Astrocyte of the spinal cord (primary cell): Measurements from ENCODE around the gene CD58.

Source experiments
- DNase-seq: peaks from one replicate; pipeline ENCODE4 v3.0.0; 2011; ENCODE audit warnings: low read depth, low spot score
- H3K4me3 ChIP-seq: 2 replicates; pipeline ENCODE4 v1.5.1; 2011; ENCODE audit warnings: low read depth, mild to moderate bottlenecking, low read length, moderate library complexity
- in situ Hi-C: cut with HindIII; loops from 2 replicates; pipeline ENCODE4 v1.10.0; 2017; ENCODE audit warnings: low sequenced_read_pairs
- TF ChIP-seq, protein P1 (sequence below): IDR thresholded peaks from 2 replicates; pipeline ENCODE4 v1.5.1; 2012; ENCODE audit warnings: low read depth, mild to moderate bottlenecking, low read length, inconsistent platforms

Gene CD58

DNA sequence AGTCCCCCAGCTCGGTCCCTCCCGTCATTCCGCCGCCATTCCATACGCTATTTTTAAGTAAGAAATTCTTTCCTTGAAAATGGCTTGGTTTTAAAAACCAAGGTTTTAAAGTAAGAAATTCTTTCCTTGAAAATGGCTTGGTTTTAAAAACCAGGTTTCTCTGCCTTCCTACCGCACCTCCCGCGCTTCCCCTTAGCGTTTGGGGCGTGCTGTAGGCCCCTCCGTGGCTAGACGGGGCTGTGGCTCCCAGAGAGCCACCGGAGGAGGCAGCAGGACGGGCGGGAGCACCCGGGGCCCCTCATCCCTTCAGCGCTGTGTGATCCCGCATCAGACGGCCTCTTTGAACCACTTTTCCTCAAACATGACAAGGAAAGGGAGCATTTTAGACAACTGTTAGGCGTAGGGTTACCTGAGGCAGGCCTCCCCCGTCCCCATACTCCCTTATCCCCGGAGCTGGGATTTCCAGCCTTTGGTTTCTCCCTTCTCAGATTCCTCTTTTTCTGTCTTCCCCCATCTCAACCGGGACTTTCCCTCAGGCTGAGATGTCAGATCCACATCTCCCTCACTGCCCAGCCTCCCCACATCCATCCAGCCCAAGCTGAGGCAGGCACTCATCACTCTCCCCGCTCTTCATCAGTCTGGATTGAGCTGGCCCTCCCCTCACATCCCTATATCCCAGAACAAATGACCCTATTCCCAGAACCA, 541 bp upstream of the CD58 start:
- TF ChIP-seq, protein P1, sequence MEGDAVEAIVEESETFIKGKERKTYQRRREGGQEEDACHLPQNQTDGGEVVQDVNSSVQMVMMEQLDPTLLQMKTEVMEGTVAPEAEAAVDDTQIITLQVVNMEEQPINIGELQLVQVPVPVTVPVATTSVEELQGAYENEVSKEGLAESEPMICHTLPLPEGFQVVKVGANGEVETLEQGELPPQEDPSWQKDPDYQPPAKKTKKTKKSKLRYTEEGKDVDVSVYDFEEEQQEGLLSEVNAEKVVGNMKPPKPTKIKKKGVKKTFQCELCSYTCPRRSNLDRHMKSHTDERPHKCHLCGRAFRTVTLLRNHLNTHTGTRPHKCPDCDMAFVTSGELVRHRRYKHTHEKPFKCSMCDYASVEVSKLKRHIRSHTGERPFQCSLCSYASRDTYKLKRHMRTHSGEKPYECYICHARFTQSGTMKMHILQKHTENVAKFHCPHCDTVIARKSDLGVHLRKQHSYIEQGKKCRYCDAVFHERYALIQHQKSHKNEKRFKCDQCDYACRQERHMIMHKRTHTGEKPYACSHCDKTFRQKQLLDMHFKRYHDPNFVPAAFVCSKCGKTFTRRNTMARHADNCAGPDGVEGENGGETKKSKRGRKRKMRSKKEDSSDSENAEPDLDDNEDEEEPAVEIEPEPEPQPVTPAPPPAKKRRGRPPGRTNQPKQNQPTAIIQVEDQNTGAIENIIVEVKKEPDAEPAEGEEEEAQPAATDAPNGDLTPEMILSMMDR = no peak
- H3K4me3 ChIP-seq = peak overlapping the region; percentile 76
- DNase-seq = no peak
- in situ Hi-C loops = no loop called here

DNA sequence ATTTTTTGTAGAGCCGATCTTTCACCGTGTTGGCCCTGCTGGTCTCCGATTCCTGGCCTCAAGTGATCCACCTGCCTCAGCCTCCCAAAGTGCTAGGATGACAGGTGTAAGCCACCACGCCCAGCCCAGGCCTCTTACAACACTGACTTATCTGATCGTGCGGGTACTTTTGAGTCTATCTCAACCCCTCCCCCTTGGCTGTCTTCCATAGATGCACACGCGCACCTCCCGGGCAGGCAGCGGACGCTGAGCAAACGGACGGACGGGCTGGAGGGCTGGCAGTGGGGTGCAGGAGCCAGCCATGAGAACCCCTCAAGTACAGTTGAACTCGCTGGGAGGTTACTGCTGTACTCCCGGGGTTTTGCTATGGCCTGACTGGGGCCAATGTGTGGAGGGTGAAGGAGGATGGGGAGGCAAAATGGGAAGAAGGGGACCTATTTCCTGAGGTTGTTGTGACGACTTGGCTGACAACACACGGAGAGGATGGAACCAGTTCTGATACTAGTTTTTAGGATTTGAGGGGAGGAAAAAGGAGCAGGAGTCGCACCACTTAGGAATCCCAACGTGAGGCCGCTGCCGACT, 959 bp downstream of the CD58 start:
- TF ChIP-seq, protein P1 = no peak
- H3K4me3 ChIP-seq = peak overlapping the region; percentile 76
- in situ Hi-C loops = no loop called here
- DNase-seq = no peak

DNA sequence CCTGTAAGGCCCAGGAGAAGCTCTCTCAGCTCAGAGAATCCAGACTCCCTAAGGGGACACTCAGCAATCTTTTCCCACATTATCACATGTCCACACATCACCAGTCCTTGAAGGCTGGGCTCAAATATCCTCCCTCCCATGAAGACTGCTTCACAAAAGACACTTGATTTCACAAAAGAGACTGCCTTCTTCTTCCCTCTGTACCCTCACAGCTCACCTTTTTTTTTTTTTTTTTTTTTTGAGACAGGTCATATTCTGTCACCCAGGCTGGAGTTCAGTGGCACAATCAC, 1.5 kb downstream of the CD58 start:
- H3K4me3 ChIP-seq = no peak overlapping the region
- in situ Hi-C loops = no loop called here
- TF ChIP-seq, protein P1 = no peak
- no peak for DNase-seq

DNA sequence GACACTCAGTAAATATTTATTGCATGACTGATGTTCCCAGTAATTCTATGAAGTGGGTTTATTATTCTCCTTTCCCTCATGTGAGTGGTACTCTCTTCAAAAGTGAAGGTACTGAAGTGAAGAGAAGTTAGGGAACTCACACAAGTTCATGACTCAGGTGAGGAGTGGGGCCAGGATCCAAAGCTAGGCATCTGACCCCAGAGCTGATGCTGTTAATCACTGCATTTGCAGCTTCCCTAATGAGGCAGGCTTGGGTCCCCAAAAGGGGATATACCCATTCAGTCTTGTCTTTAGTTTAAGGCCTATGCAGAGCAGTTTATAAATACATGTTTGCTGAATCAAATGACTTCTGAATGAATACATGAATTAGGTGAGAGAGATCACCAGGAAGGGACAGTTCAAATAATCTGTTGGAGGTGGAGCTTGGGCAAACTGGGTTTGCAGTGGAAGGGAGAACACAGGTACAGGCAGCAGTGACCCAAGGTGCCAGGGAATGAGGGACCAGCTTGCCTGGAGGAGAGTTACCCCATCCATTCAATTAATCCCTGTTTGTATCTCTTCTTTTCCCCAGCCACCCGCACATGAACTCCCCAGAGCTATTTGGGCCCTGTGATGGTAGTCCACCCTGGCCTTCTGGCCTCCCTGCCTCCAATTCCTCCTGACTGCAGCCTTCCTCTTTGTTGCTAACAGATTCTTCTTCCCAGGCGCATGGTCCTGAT, 2.0 kb downstream of the CD58 start:
- TF ChIP-seq, protein P1 = no peak
- DNase-seq = no peak
- H3K4me3 ChIP-seq = no peak overlapping the region
- in situ Hi-C loops = no loop called here

DNA sequence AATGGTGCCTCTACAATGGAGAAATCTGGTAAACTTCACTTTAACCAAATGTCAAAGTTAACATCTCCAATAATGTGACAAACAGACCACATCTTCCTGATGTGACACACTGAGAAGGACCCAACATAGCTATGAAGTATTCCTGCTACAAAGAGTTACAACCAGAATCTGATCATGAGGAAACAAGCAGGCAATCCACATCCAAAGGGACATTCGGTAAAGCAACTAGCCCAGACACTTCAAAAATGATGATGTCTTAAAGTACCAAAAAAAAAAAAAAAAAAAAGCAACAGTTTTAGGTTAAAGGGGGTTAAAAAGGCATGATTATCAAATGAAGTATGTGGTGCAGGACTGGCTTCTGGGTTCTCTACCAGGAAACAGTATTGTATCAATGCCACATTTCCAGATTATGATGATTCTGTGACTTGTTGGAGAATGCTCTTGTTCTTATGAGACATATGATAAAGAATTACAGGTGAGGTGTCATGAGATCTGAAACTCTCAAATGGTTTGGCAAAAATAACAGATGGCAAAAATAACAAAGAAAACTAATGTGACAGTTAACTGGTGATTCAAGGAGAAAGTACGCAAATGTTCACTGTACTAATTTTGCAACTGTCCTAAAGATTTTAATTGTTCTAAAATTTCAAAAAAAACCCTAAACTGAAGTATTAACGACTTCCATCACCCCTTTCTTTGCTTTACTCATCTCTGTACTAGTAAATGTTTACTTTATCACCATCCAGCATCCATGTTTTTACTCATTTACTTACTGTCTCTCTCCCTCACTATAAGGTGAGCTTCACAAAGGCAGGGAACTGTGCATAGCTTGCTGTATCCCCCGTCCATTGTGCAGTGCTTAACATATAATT, 2.8 kb downstream of the CD58 start:
- no peak for DNase-seq
- in situ Hi-C loops = no loop called here
- TF ChIP-seq, protein P1 = no peak
- H3K4me3 ChIP-seq = no peak overlapping the region

DNA sequence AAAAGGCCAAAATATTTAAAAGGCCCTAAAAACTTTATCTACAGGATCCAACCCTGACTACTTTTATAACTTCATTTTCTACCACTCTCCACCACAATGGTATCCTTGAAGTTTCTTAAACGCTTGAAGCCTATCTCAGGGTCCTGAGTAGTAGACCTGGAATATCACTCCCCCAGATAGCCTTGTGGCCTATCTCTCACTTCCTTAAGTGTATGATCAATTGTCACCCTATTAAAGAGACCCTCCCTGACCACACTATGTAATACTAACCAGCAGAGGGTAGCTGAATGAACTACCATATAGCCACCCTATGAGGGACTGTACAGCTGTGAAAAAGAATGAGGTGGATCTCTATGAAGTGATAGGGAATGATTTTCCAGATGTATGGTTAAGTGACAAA, 5.6 kb downstream of the CD58 start:
- TF ChIP-seq, protein P1 = no peak
- DNase-seq = no peak
- H3K4me3 ChIP-seq = no peak overlapping the region
- in situ Hi-C loops = no loop called here
